Ovary (tissue), 9 donors: ENCODE measurements around the gene RGS3. TPM values are rescaled to one million over a fixed set of nuclear protein-coding genes. Genes with fewer than 3 reads are reported as not detected.

Source experiments
- DNase-seq, 5 donors: peaks; one replicate each; pipeline ENCODE4 v3.0.0-alpha.2; 2019 to 2020
- H3K27ac ChIP-seq, 2 donors: fragments of 200-600 bp; one replicate each; pipeline versions ENCODE4 v1.5.1 to v1.8.0; 2019 to 2022
- H3K27me3 ChIP-seq: fragments of 200-600 bp; one replicate; pipeline ENCODE4 v1.8.0; 2022
- H3K36me3 ChIP-seq: fragments of 200-600 bp; sonication (generic); one replicate; pipeline ENCODE4 v1.5.1; 2019
- H3K4me1 ChIP-seq: one replicate; pipeline ENCODE4 v1.8.1; 2013; ENCODE audit warnings: mild to moderate bottlenecking, moderate library complexity; ENCODE audit not compliant: insufficient read depth
- H3K4me3 ChIP-seq: fragments of 200-600 bp; sonication (generic); one replicate; pipeline ENCODE4 v1.5.1; 2017
- H3K9me3 ChIP-seq, 2 donors: fragments of 200-600 bp in 1 of 2; sonication (generic) in 1 of 2; one replicate each; pipeline versions ENCODE4 v1.5.1 to v1.8.1; 2013 to 2019; ENCODE audit warnings: mild to moderate bottlenecking in 1 of 2, moderate library complexity in 1 of 2
- EP300 ChIP-seq: sonication (generic); formaldehyde crosslinking; IDR thresholded peaks from one replicate; pipeline ENCODE4 v1.6.1; 2017; ENCODE audit warnings: antibody characterized with exemption
- POLR2A ChIP-seq: fragments of 450-650 bp; IDR thresholded peaks from one replicate; pipeline ENCODE4 v1.6.1; 2017; ENCODE audit warnings: antibody characterized with exemption, mild to moderate bottlenecking, moderate library complexity
- WGBS, 3 donors: extraction: QIAGEN DNeasy Blood & Tissue Kit in 1 of 3; methylation state at CpG; one replicate each; pipeline versions ENCODE4 v1.1.5 to v1.1.7; 2013 to 2017; 5-methylcytosine and 5-hydroxymethylcytosine counted together
- intact Hi-C, 4 donors: fragments of 100-400 bp; cut with DNase I; formaldehyde crosslinking; loops; one replicate each; pipeline versions ENCODE4 v1.11.0 to v1.15.1; 2022 to 2023
- polyA plus RNA-seq, 2 donors: library from polyadenylated mRNA; stranded (reverse); fragments of 200-250 nt in 1 of 2; fragments of 350-450 nt in 1 of 2; fragmentation: Illumina TruSeq in 1 of 2; extraction: RNeasy Lipid Tissue Mini Kit (QIAGEN cat#74804) in 1 of 2; gene quantifications; one replicate each; pipeline ENCODE4 v1.2.3, GENCODE V29; 2013 to 2014
- total RNA-seq, 7 donors: library from RNA; depleted of rRNA in 2 of 7; stranded (reverse); fragments of >200 nt in 2 of 7; fragmentation: NEBNext Ultra II Directional in 3 of 7; extraction: Animal tissue kit (Norgen Biotek cat#: 25700) in 3 of 7; gene quantifications; one replicate each; pipeline versions ENCODE4 v1.1.0 to v1.2.4, GENCODE V29; 2016 to 2023
- TF ChIP-seq, protein P1 (sequence below), 3 donors: fragments of 450-650 bp in 2 of 3; fragments of 200-600 bp in 1 of 3; IDR thresholded peaks; one replicate each; pipeline versions ENCODE4 v1.5.1 to v1.8.0; 2016 to 2022; ENCODE audit warnings: antibody characterized with exemption in 3 of 3, mild to moderate bottlenecking in 1 of 3
- donor health status: DM: no; HTN: no; CAD: no; lungs with moderate emphysema.
- donor health status: DM: no; HTN: no; CAD: no.
- donor health status: Bipolar disorder and iron deficiency.
- donor health status: DM: yes; HTN: yes; CAD: no.
- donor health status: DM: no; HTN: no; CAD: no.
- donor health status: DM: yes; HTN: yes; CAD: no.

RGS3 gene
- total and polyA plus RNA-seq, 9 donors: 6.1 to 49.3 (median 15.4) TPM

DNA sequence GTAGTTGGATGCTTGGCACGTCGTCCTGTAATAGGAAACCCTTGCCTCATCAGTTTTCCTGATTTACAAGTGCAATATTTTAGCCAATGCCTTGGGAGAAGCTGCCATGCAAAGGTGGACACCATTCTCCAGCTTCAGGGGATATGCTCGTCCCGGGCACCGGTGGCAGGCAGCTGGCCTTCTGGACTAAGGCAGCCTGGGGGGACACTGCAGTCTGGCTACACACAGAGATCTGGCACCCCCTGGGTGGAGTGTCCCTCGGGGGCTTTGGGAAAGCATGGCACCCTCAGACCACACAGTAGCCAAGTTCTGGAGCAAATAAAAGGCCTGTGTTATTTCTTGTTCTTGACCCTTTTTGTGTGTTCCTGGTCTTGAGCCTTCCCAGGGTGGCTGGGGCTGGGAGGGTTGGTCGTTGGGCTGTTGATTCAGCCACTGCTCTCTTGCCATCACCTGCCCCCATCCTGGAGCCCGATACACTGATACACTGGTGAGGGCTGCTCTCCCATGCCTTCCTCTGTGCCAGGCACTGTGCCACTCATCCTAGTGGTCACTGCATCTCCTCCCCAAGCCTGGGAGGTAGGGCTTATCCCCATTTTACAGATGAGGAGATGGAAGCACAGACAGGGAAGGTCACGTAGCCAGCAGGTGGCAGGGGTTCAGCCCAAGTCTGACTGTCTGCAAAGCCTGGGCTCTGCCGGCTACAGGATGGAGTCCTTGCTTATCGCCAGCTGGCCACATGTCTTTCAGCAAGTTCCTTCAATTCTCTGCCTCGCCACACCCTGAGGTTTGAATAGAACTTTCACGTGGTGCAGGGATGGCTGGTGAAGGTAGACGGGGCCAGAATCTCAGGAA, 134.1 kb downstream of the RGS3 start:
- 71 to 83% (median 77%) methylated on average over 14 of the region's 14 CpGs for WGBS, 3 donors
- intact Hi-C loops: no loop called here
- H3K4me3 ChIP-seq: no peak overlapping the region
- H3K27me3 ChIP-seq: no peaks in the 10 kb centered on the region
- no peak overlapping the region for H3K27ac ChIP-seq
- no peaks in the 10 kb centered on the region for H3K9me3 ChIP-seq
- H3K4me1 ChIP-seq: peaks cover 16% of the 10 kb centered on the region
- H3K36me3 ChIP-seq: no peaks in the 10 kb centered on the region
- TF ChIP-seq, protein P1, sequence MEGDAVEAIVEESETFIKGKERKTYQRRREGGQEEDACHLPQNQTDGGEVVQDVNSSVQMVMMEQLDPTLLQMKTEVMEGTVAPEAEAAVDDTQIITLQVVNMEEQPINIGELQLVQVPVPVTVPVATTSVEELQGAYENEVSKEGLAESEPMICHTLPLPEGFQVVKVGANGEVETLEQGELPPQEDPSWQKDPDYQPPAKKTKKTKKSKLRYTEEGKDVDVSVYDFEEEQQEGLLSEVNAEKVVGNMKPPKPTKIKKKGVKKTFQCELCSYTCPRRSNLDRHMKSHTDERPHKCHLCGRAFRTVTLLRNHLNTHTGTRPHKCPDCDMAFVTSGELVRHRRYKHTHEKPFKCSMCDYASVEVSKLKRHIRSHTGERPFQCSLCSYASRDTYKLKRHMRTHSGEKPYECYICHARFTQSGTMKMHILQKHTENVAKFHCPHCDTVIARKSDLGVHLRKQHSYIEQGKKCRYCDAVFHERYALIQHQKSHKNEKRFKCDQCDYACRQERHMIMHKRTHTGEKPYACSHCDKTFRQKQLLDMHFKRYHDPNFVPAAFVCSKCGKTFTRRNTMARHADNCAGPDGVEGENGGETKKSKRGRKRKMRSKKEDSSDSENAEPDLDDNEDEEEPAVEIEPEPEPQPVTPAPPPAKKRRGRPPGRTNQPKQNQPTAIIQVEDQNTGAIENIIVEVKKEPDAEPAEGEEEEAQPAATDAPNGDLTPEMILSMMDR (IDR thresholded peaks at IDR 0.05): no peak
- TF ChIP-seq EP300 (no peak), POLR2A (no peak)
- DNase-seq: peak in 1 of 5 donors; percentile 24

DNA sequence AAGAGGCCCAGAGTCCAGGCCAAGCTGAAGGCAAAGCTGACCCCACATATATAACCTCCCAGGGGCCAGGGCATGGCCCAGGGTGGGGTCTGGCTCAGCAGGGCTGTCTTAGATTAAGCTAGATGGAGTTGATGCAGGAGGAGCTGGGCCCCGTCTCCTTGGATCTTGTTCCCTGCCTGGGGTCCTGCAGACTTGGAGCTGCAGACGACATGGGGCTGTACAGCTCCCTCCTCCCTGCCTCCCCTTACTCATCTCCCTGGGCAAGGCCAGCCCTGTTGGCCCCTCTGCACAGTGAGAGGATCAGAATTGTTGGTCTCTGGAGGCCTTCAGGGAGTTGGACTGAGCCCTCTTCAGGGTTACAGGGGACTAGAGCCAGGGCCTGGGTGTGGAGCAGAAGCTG, 134.9 kb downstream of the RGS3 start:
- 68 to 83% (median 83%) methylated on average over 2 of the region's 2 CpGs for whole genome bisulfite sequencing, 3 donors
- no peaks in the 10 kb centered on the region for H3K9me3 ChIP-seq
- H3K27me3 ChIP-seq: no peaks in the 10 kb centered on the region
- peaks cover 17% of the 10 kb centered on the region for H3K4me1 ChIP-seq
- no peaks in the 10 kb centered on the region for H3K36me3 ChIP-seq
- peak in 1 of 5 donors; percentile 19 for DNase-seq
- H3K27ac ChIP-seq: no peak overlapping the region
- H3K4me3 ChIP-seq: no peak overlapping the region
- TF ChIP-seq, protein P1 (IDR thresholded peaks at IDR 0.05): no peak
- no peak for TF ChIP-seq EP300
- no peak for TF ChIP-seq POLR2A
- intact Hi-C loops: no loop called here

DNA sequence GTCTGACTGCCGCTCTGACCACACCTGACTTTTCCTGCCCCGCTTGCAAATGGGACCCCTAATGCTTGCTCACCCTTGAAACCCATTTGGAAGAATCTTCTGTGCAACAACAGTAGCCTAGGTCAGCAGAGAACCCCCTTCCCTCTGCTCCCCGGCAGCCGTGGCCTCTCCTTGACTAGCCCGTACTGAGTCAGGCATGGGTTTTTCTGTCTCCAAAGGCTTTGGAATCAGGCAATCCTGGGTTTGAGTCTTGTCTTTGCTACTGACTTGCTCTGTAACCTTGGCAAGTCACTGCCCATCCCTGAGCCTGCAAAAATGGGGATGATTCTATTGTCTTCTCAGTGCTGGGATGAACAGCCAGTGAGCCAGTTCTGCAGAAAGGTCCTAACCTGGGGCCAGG, 135.4 kb downstream of the RGS3 start:
- no peak overlapping the region for H3K27ac ChIP-seq
- H3K36me3 ChIP-seq: no peaks in the 10 kb centered on the region
- no peaks in the 10 kb centered on the region for H3K9me3 ChIP-seq
- DNase-seq: no peak
- TF ChIP-seq EP300: no peak
- TF ChIP-seq POLR2A: no peak
- TF ChIP-seq, protein P1 (IDR thresholded peaks at IDR 0.05): no peak
- intact Hi-C loops: no loop called here
- H3K4me3 ChIP-seq: no peak overlapping the region
- WGBS, 3 donors: 87 to 94% (median 87%) methylated on average over 5 of the region's 5 CpGs
- no peaks in the 10 kb centered on the region for H3K27me3 ChIP-seq
- peaks cover 17% of the 10 kb centered on the region for H3K4me1 ChIP-seq

DNA sequence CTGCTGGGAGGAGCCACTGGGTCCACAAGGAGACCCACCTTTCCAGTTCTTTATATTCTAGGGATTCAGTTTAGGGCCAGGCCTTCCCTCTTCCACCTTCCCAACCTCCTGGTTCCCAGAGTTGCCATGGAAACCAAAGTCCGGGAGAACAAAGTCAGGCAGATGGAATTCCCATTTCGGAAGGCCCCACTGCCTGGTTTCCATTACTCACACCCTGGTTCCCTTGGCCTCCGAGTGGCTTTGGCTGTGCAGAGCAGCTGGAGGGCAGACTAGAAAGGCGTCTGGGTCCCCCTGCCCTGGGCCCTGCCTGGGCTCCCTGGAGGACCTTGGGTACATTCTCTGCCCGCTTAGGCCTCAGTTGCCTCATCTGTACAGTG, 136.1 kb downstream of the RGS3 start:
- TF ChIP-seq POLR2A: no peak
- TF ChIP-seq, protein P1 (IDR thresholded peaks at IDR 0.05): no peak
- TF ChIP-seq EP300: no peak
- intact Hi-C loops: no loop called here
- H3K4me1 ChIP-seq: peaks cover 17% of the 10 kb centered on the region

More for the DNA sequence above, 136.1 kb downstream of the RGS3 start:
- 63 to 81% (median 80%) methylated on average over 5 of the region's 5 CpGs for WGBS, 3 donors
- no peaks in the 10 kb centered on the region for H3K9me3 ChIP-seq
- no peak overlapping the region for H3K27ac ChIP-seq
- H3K4me3 ChIP-seq: no peak overlapping the region
- H3K36me3 ChIP-seq: no peaks in the 10 kb centered on the region
- no peaks in the 10 kb centered on the region for H3K27me3 ChIP-seq
- peak in 1 of 5 donors; percentile 32 for DNase-seq
